ENCODE data around the gene DRD4. TPM values are rescaled to one million over a fixed set of nuclear protein-coding genes. Genes with fewer than 3 reads are reported as not detected.
"Not testable (repeated sequence)": the region's sequence is repeated elsewhere in the genome, so short reads cannot be mapped to it uniquely, and the experiment has no call there.

The DRD4 gene
- total RNA-seq, 3 donors from 2014 or later = 0.13 to 0.28 TPM; not detected in 1

- H3K4me3 Mint-ChIP-seq = no peak overlapping the region
These were observed 2.4 kb downstream of the DRD4 start for GRCh38 chr11:639332-639955.

GRCh38 chr11:640021-640706 is 3.1 kb downstream of the DRD4 start:
- Mint-ChIP-seq H3K4me1 (ENCODE audit: low read depth) (peaks cover 15% of the 10 kb centered on the region), H3K36me3 (ENCODE audit: insufficient read depth) (no peaks in the 10 kb centered on the region), H3K4me3 (no peak overlapping the region), H3K27me3 (ENCODE audit: low read depth) (peaks cover 32% of the 10 kb centered on the region), H3K9me3 (no peaks in the 10 kb centered on the region)
- peak in 1 of 2 donors; percentile 16 for ATAC-seq
- no peak for DNase-seq

More at GRCh38 chr11:639332-639955, 2.4 kb downstream of the DRD4 start:
- Mint-ChIP-seq H3K36me3 (ENCODE audit: insufficient read depth) (no peaks in the 10 kb centered on the region), H3K4me1 (ENCODE audit: low read depth) (peaks cover 15% of the 10 kb centered on the region), H3K27me3 (ENCODE audit: low read depth) (peaks cover 32% of the 10 kb centered on the region), H3K9me3 (no peaks in the 10 kb centered on the region)
- DNase-seq (no peak), ATAC-seq (peak; percentile 25 to 35)

GRCh38 chr11:641806-642370 is 4.8 kb downstream of the DRD4 start:
- DNase-seq = no peak
- no peaks in the 10 kb centered on the region for H3K36me3 Mint-ChIP-seq (ENCODE audit: insufficient read depth)
- ATAC-seq = no peak
- no peaks in the 10 kb centered on the region for H3K9me3 Mint-ChIP-seq
- no peak overlapping the region for H3K4me3 Mint-ChIP-seq
- peaks cover 20% of the 10 kb centered on the region for H3K27me3 Mint-ChIP-seq (ENCODE audit: low read depth)
- peaks cover 14% of the 10 kb centered on the region for H3K4me1 Mint-ChIP-seq (ENCODE audit: low read depth)

- no peak for ATAC-seq
- H3K9me3 Mint-ChIP-seq = no peaks in the 10 kb centered on the region
- DNase-seq = no peak
- H3K4me1 Mint-ChIP-seq (ENCODE audit: low read depth) = peaks cover 9% of the 10 kb centered on the region
- no peak overlapping the region for H3K4me3 Mint-ChIP-seq
- H3K36me3 Mint-ChIP-seq (ENCODE audit: insufficient read depth) = peaks cover 2% of the 10 kb centered on the region
- peaks cover 11% of the 10 kb centered on the region for H3K27me3 Mint-ChIP-seq (ENCODE audit: low read depth)
These were observed 6.3 kb downstream of the DRD4 start for GRCh38 chr11:643366-643765.

GRCh38 chr11:643849-644738 is 7.0 kb downstream of the DRD4 start:
- Mint-ChIP-seq H3K36me3 (ENCODE audit: insufficient read depth) (peaks cover 6% of the 10 kb centered on the region), H3K27me3 (ENCODE audit: low read depth) (peaks cover 4% of the 10 kb centered on the region), H3K4me3 (no peak overlapping the region), H3K4me1 (ENCODE audit: low read depth) (peaks cover 2% of the 10 kb centered on the region), H3K9me3 (no peaks in the 10 kb centered on the region)
- ATAC-seq = no peak
- DNase-seq = no peak

- no peaks in the 10 kb centered on the region for H3K9me3 Mint-ChIP-seq
- peaks cover 6% of the 10 kb centered on the region for H3K36me3 Mint-ChIP-seq (ENCODE audit: insufficient read depth)
- no peaks in the 10 kb centered on the region for H3K4me1 Mint-ChIP-seq (ENCODE audit: low read depth)
- no peak overlapping the region for H3K4me3 Mint-ChIP-seq
- no peak for DNase-seq
- H3K27me3 Mint-ChIP-seq (ENCODE audit: low read depth) = no peaks in the 10 kb centered on the region
- ATAC-seq = no peak
These were observed 8.5 kb downstream of the DRD4 start for GRCh38 chr11:645536-645935.

- no peak overlapping the region for H3K4me3 Mint-ChIP-seq
- H3K36me3 Mint-ChIP-seq (ENCODE audit: insufficient read depth) = peaks cover 6% of the 10 kb centered on the region
- no peaks in the 10 kb centered on the region for H3K4me1 Mint-ChIP-seq (ENCODE audit: low read depth)
- DNase-seq (no peak), ATAC-seq (no peak)
- H3K27me3 Mint-ChIP-seq (ENCODE audit: low read depth) = no peaks in the 10 kb centered on the region
- no peaks in the 10 kb centered on the region for H3K9me3 Mint-ChIP-seq
These were observed 9.1 kb downstream of the DRD4 start for GRCh38 chr11:646214-646613.

DNA sequence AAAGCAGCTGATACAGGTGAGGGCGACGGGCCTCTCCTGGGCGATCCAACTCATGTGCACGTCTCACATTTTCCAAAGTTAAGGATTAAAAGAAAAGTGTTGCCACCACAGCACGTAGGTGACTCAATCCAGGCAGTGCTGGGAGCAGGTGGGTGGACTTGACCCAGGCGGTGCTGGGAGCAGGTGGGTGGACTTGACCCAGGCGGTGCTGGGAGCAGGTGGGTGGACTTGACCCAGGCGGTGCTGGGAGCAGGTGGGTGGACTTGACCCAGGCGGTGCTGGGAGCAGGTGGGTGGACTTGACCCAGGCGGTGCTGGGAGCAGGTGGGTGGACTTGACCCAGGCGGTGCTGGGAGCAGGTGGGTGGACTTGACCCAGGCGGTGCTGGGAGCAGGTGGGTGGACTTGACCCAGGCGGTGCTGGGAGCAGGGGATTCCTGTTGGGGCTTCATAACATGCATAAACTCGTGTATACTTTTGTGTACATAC is 10.6 kb downstream of the DRD4 start:
- H3K27me3 Mint-ChIP-seq (ENCODE audit: low read depth); DNase-seq; H3K36me3 Mint-ChIP-seq (ENCODE audit: insufficient read depth); H3K4me1 Mint-ChIP-seq (ENCODE audit: low read depth); H3K9me3 Mint-ChIP-seq; ATAC-seq; H3K4me3 Mint-ChIP-seq: not testable (repeated sequence)

- no peak overlapping the region for H3K4me3 Mint-ChIP-seq
- H3K4me1 Mint-ChIP-seq (ENCODE audit: low read depth) = no peaks in the 10 kb centered on the region
- H3K36me3 Mint-ChIP-seq (ENCODE audit: insufficient read depth) = peaks cover 8% of the 10 kb centered on the region
- no peaks in the 10 kb centered on the region for H3K27me3 Mint-ChIP-seq (ENCODE audit: low read depth)
- ATAC-seq (no peak), DNase-seq (no peak)
- no peaks in the 10 kb centered on the region for H3K9me3 Mint-ChIP-seq
These were observed 13.4 kb downstream of the DRD4 start for GRCh38 chr11:650482-650881.

- not testable (repeated sequence) for ATAC-seq
These were observed 16.1 kb downstream of the DRD4 start for GRCh38 chr11:653136-653535.

GRCh38 chr11:653837-654236 is 16.8 kb downstream of the DRD4 start:
- no peaks in the 10 kb centered on the region for H3K27me3 Mint-ChIP-seq (ENCODE audit: low read depth)
- DNase-seq (no peak), ATAC-seq (no peak)
- H3K9me3 Mint-ChIP-seq = no peaks in the 10 kb centered on the region
- H3K4me1 Mint-ChIP-seq (ENCODE audit: low read depth) = no peaks in the 10 kb centered on the region
- peaks cover 5% of the 10 kb centered on the region for H3K36me3 Mint-ChIP-seq (ENCODE audit: insufficient read depth)
- no peak overlapping the region for H3K4me3 Mint-ChIP-seq

More at GRCh38 chr11:653136-653535, 16.1 kb downstream of the DRD4 start:
- H3K36me3 Mint-ChIP-seq (ENCODE audit: insufficient read depth); H3K4me1 Mint-ChIP-seq (ENCODE audit: low read depth); H3K9me3 Mint-ChIP-seq; H3K4me3 Mint-ChIP-seq; DNase-seq; H3K27me3 Mint-ChIP-seq (ENCODE audit: low read depth): not testable (repeated sequence)

DNA sequence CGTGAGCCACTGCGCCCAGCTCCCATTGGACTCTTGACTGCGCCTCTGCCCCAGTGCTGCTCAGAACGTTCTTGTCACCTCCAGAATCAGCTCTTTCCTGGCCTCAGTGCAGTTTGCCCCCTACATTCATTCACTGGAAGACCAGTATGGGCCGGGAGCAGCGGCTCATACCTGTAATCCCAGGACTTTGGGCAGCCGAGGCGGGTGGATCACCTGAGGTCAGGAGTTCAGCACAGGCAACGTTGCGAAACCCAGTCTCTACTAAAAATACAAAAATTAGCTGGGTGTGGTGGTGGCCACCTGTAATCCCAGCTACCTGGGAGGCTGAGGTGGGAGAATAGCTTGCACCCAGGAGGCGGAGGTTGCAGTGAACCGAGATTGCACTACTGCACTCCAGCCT is 17.4 kb downstream of the DRD4 start:
- not testable (repeated sequence) for H3K4me3 Mint-ChIP-seq; H3K9me3 Mint-ChIP-seq; DNase-seq; H3K36me3 Mint-ChIP-seq (ENCODE audit: insufficient read depth); ATAC-seq; H3K27me3 Mint-ChIP-seq (ENCODE audit: low read depth); H3K4me1 Mint-ChIP-seq (ENCODE audit: low read depth)

DNA sequence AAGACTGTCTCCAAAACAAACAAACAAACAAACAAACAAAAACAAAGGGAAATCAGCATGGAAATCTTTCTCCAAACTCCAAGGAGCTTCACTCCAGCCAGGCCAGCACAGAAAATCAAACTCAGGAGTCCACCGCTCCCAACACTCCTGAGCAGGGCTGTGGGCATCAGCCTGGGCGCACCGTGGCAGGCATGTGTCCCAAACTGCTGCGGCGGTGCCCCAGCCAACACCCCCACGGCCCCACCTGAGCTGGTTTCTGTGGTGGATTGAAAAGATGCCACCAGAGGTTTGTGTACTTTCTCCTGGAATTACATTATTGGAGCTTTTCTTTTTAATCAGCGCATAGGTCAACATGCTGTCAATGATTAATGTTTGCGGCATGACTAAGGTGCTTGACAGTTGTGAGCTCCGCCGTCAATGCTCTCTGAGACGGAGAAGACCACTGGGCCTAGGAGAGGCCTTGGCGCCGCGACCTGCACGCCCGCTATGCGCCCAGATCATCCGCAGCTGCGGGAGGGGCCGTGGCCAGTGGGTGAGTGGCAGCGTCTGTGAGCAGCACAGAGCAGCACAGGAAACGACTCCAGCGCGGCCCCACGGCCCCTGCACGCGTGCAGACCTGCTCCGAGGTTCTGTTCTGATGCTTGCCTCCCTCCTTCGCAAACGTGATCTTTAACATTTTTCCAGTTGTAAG is 18.1 kb downstream of the DRD4 start:
- Mint-ChIP-seq H3K4me3 (no peak overlapping the region), H3K36me3 (ENCODE audit: insufficient read depth) (peaks cover 6% of the 10 kb centered on the region), H3K27me3 (ENCODE audit: low read depth) (no peaks in the 10 kb centered on the region), H3K9me3 (no peaks in the 10 kb centered on the region), H3K4me1 (ENCODE audit: low read depth) (no peaks in the 10 kb centered on the region)
- ATAC-seq = no peak
- DNase-seq = no peak

DNA sequence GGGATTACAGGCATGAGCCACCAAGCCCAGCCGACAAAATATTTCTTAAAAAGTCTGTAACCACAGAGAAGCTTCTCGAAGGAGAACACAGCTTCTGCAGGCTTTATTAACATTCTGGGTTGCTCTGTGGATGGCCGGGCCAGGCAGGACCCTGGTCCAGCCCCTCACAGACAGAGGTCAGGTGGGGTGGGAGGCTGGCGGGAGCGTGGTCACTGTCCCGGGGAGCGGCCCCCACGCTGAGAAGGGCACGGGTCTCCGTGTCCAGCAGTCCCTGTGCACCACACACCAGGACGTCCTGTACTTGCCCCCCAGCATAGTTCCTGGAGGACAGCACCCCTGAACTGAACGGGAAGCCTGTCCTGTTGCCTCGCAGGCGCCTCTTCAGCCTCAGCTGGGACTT is 19.4 kb downstream of the DRD4 start:
- H3K4me3 Mint-ChIP-seq = no peak overlapping the region
- peaks cover 6% of the 10 kb centered on the region for H3K36me3 Mint-ChIP-seq (ENCODE audit: insufficient read depth)
- no peaks in the 10 kb centered on the region for H3K27me3 Mint-ChIP-seq (ENCODE audit: low read depth)
- ATAC-seq (no peak), DNase-seq (no peak)
- H3K9me3 Mint-ChIP-seq = no peaks in the 10 kb centered on the region
- H3K4me1 Mint-ChIP-seq (ENCODE audit: low read depth) = no peaks in the 10 kb centered on the region
